Activated naive CD8-positive, alpha-beta T cell treated with anti-CD3 and anti-CD28 coated beads, Interleukin-2, amount 10 ng/mL, durations not matched to agents 7 days and 5 days (primary cell): ENCODE measurements around the gene PFKM. TPM values are rescaled to one million over a fixed set of nuclear protein-coding genes. Genes with fewer than 3 reads are reported as not detected.

ENCODE experiments used
- ATAC-seq: fragments of 150-1000 bp; cut with Tn5 transposase; one replicate; pipeline ENCODE4 v1.10.0; 2021; ENCODE audit warnings: low read depth, moderate library complexity
- POLR2A ChIA-PET: fragments of 350-600 bp; sonication (Branson Sonifier 250); formaldehyde crosslinking; loops from one replicate; lab custom pipeline; 2021; ENCODE audit warnings: antibody characterized with exemption; lab: Charles Lee
- DNase-seq: peaks from one replicate; pipeline ENCODE4 v3.0.0; 2021
- H3K27ac Mint-ChIP-seq: one replicate; pipeline ENCODE4 v1.8.0; 2022; ENCODE audit warnings: mild to moderate bottlenecking, mixed read lengths
- H3K27me3 Mint-ChIP-seq: one replicate; pipeline ENCODE4 v1.8.0; 2022; ENCODE audit warnings: mild to moderate bottlenecking, moderate library complexity, mixed read lengths
- H3K36me3 Mint-ChIP-seq: one replicate; pipeline ENCODE4 v1.8.0; 2021; ENCODE audit warnings: mild to moderate bottlenecking, mixed read lengths
- H3K4me1 Mint-ChIP-seq: one replicate; pipeline ENCODE4 v1.8.0; 2021; ENCODE audit warnings: mixed read lengths
- H3K4me3 Mint-ChIP-seq: one replicate; pipeline ENCODE4 v1.8.0; 2022; ENCODE audit warnings: mild to moderate bottlenecking, moderate library complexity, mixed read lengths
- H3K9me3 Mint-ChIP-seq: one replicate; pipeline ENCODE4 v1.8.0; 2021; ENCODE audit warnings: mixed read lengths
- total RNA-seq, 2 experiments: library from RNA; stranded (reverse); gene quantifications; one replicate each; pipeline ENCODE4 v1.2.3, GENCODE V29; 2021

The PFKM gene
- total RNA-seq, 2 experiments from 2014 or later: 23.9 to 26.2 TPM

- peaks cover 20% of the 10 kb centered on the region for H3K27me3 Mint-ChIP-seq
- peak overlapping the region; percentile 44 for H3K27ac Mint-ChIP-seq
- ATAC-seq (no peak), DNase-seq (no peak)
- POLR2A ChIA-PET: interaction anchor here (0.7 to 1.0 kb wide), 2 partner anchors 24 to 409 kb away, joined by 3 read pairs; no protein-coding TSS in a partner anchor
- peak overlapping the region; percentile 70 for H3K4me3 Mint-ChIP-seq
- H3K4me1 Mint-ChIP-seq: peaks cover 11% of the 10 kb centered on the region
- H3K9me3 Mint-ChIP-seq: no peaks in the 10 kb centered on the region
- H3K36me3 Mint-ChIP-seq: no peaks in the 10 kb centered on the region
Observed at GRCh38 chr12:48175613-48176416, 56.7 kb downstream of the PFKM start.

- no peak overlapping the region for H3K27ac Mint-ChIP-seq
Observed at GRCh38 chr12:48176417-48176751, 57.2 kb downstream of the PFKM start.

GRCh38 chr12:48177982-48178381 is 58.8 kb downstream of the PFKM start:
- no peak for ATAC-seq
- Mint-ChIP-seq H3K9me3 (no peaks in the 10 kb centered on the region), H3K27ac (no peak overlapping the region), H3K4me3 (no peak overlapping the region), H3K36me3 (no peaks in the 10 kb centered on the region), H3K27me3 (peaks cover 29% of the 10 kb centered on the region), H3K4me1 (peaks cover 17% of the 10 kb centered on the region)
- DNase-seq: no peak
- POLR2A ChIA-PET: no interaction called here

More at GRCh38 chr12:48176417-48176751, 57.2 kb downstream of the PFKM start:
- Mint-ChIP-seq H3K9me3 (no peaks in the 10 kb centered on the region), H3K36me3 (no peaks in the 10 kb centered on the region), H3K4me3 (peak overlapping the region; percentile 70), H3K4me1 (peaks cover 11% of the 10 kb centered on the region), H3K27me3 (peaks cover 21% of the 10 kb centered on the region)
- POLR2A ChIA-PET: interaction anchor here (1.0 kb wide), 1 partner anchor 23 kb away, joined by 3 read pairs; no protein-coding TSS in a partner anchor
- DNase-seq (no peak), ATAC-seq (no peak)

GRCh38 chr12:48179466-48179865 is 60.3 kb downstream of the PFKM start:
- DNase-seq (no peak), ATAC-seq (no peak)
- POLR2A ChIA-PET: no interaction called here
- H3K4me3 Mint-ChIP-seq: no peak overlapping the region
- peaks cover 34% of the 10 kb centered on the region for H3K27me3 Mint-ChIP-seq
- H3K9me3 Mint-ChIP-seq: no peaks in the 10 kb centered on the region
- H3K27ac Mint-ChIP-seq: no peak overlapping the region
- no peaks in the 10 kb centered on the region for H3K36me3 Mint-ChIP-seq
- peaks cover 19% of the 10 kb centered on the region for H3K4me1 Mint-ChIP-seq

GRCh38 chr12:48180424-48180823 is 61.3 kb downstream of the PFKM start:
- no peak overlapping the region for H3K4me3 Mint-ChIP-seq
- H3K27ac Mint-ChIP-seq: no peak overlapping the region
- ATAC-seq: no peak
- H3K36me3 Mint-ChIP-seq: no peaks in the 10 kb centered on the region
- POLR2A ChIA-PET: no interaction called here
- peaks cover 44% of the 10 kb centered on the region for H3K27me3 Mint-ChIP-seq
- no peaks in the 10 kb centered on the region for H3K9me3 Mint-ChIP-seq
- peaks cover 20% of the 10 kb centered on the region for H3K4me1 Mint-ChIP-seq
- DNase-seq: no peak

GRCh38 chr12:48180857-48181495 is 61.8 kb downstream of the PFKM start:
- Mint-ChIP-seq H3K27ac (no peak overlapping the region), H3K4me3 (no peak overlapping the region)

GRCh38 chr12:48182631-48183030 is 63.5 kb downstream of the PFKM start:
- no peak for DNase-seq
- no peak overlapping the region for H3K27ac Mint-ChIP-seq
- H3K36me3 Mint-ChIP-seq: no peaks in the 10 kb centered on the region
- ATAC-seq: no peak
- H3K9me3 Mint-ChIP-seq: no peaks in the 10 kb centered on the region
- H3K27me3 Mint-ChIP-seq: peaks cover 49% of the 10 kb centered on the region
- peaks cover 15% of the 10 kb centered on the region for H3K4me1 Mint-ChIP-seq
- POLR2A ChIA-PET: interaction anchor here (1.0 to 1.7 kb wide), 2 partner anchors 16 to 25 kb away, joined by 3 to 10 read pairs; partner anchors contain the start of gene ASB8
- peak overlapping the region; percentile 93 for H3K4me3 Mint-ChIP-seq

More at GRCh38 chr12:48180857-48181495, 61.8 kb downstream of the PFKM start:
- ATAC-seq: no peak
- Mint-ChIP-seq H3K36me3 (no peaks in the 10 kb centered on the region), H3K4me1 (peaks cover 15% of the 10 kb centered on the region), H3K27me3 (peaks cover 49% of the 10 kb centered on the region), H3K9me3 (no peaks in the 10 kb centered on the region)
- DNase-seq: no peak
- POLR2A ChIA-PET: no interaction called here

GRCh38 chr12:48183091-48183875 is 64.1 kb downstream of the PFKM start, which contains the start of gene CCDC184:
CCDC184 (plus strand) TSS chr12:48183644; CDS start chr12:48184123, 479 bp downstream.
- DNase-seq: peak; percentile 76
- no peaks in the 10 kb centered on the region for H3K9me3 Mint-ChIP-seq
- peak; percentile 70 for ATAC-seq
- peak within 1 kb of the TSS; percentile 39 for H3K27ac Mint-ChIP-seq
- no peaks in the 10 kb centered on the region for H3K36me3 Mint-ChIP-seq
- H3K27me3 Mint-ChIP-seq: peaks cover 49% of the 10 kb centered on the region
- H3K4me3 Mint-ChIP-seq: peak within 1 kb of the TSS; percentile 93
- POLR2A ChIA-PET: interaction anchor here (1.0 to 1.7 kb wide), 3 partner anchors 14 to 26 kb away, joined by 3 to 10 read pairs (median 5); partner anchors contain the start of gene ASB8
- H3K4me1 Mint-ChIP-seq: peaks cover 15% of the 10 kb centered on the region

GRCh38 chr12:48183876-48184548 is 64.8 kb downstream of the PFKM start:
- Mint-ChIP-seq H3K27me3 (peaks cover 47% of the 10 kb centered on the region), H3K4me3 (peak overlapping the region; percentile 64), H3K27ac (no peak overlapping the region), H3K9me3 (no peaks in the 10 kb centered on the region), H3K36me3 (no peaks in the 10 kb centered on the region), H3K4me1 (peaks cover 15% of the 10 kb centered on the region)
- no peak for DNase-seq
- peak; percentile 5 for ATAC-seq
- POLR2A ChIA-PET: interaction anchor here (1.0 to 1.7 kb wide), 3 partner anchors 13 to 27 kb away, joined by 3 to 10 read pairs (median 5); partner anchors contain the start of gene ASB8

- DNase-seq: no peak
- H3K4me1 Mint-ChIP-seq: peaks cover 15% of the 10 kb centered on the region
- H3K27me3 Mint-ChIP-seq: peaks cover 47% of the 10 kb centered on the region
- H3K9me3 Mint-ChIP-seq: no peaks in the 10 kb centered on the region
- peak overlapping the region; percentile 11 for H3K4me3 Mint-ChIP-seq
- POLR2A ChIA-PET: no interaction called here
- no peak for ATAC-seq
- H3K36me3 Mint-ChIP-seq: no peaks in the 10 kb centered on the region
- no peak overlapping the region for H3K27ac Mint-ChIP-seq
Observed at GRCh38 chr12:48184549-48184922, 65.4 kb downstream of the PFKM start.

GRCh38 chr12:48185181-48185919 is 66.2 kb downstream of the PFKM start:
- Mint-ChIP-seq H3K27me3 (peaks cover 49% of the 10 kb centered on the region), H3K4me1 (peaks cover 15% of the 10 kb centered on the region), H3K27ac (no peak overlapping the region), H3K9me3 (no peaks in the 10 kb centered on the region), H3K4me3 (no peak overlapping the region), H3K36me3 (no peaks in the 10 kb centered on the region)
- ATAC-seq (no peak), DNase-seq (no peak)
- POLR2A ChIA-PET: interaction anchor here (0.5 kb wide), 1 partner anchor 11 kb away, joined by 5 read pairs; no protein-coding TSS in a partner anchor
